Measurements from ENCODE around the gene CDC42.

DNA sequence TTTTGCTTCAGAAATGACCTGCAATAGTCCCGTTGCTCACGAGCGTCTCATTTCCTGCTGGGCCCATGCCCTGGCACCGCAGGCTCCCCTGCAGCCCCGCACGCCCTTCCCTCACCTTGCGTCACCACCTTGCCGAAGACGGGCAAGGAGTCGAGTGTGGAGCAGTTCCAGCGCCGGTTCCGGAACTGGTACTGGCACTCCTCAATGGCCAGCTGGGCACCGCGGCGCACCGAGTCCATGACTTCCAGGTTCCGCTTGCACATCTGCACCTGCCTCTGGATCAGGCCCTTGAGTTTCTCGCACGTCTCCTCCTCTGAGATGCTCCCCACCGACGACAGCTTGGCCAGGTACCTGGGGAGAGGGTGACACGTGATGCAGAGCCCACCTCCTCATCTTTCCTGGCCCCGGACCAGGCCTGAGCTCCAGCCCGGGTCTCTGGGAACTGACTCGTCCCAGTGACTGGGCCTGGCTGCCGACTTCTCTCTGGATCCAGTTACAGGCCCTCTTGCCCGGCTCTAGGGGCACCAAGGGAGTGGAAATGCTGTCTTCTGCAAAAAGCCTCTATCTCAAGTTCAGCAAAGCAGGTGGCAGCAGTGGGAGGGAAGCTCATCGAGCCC lies 77.1 kb downstream of the CDC42 start:
- TF ChIP-seq, protein P1, sequence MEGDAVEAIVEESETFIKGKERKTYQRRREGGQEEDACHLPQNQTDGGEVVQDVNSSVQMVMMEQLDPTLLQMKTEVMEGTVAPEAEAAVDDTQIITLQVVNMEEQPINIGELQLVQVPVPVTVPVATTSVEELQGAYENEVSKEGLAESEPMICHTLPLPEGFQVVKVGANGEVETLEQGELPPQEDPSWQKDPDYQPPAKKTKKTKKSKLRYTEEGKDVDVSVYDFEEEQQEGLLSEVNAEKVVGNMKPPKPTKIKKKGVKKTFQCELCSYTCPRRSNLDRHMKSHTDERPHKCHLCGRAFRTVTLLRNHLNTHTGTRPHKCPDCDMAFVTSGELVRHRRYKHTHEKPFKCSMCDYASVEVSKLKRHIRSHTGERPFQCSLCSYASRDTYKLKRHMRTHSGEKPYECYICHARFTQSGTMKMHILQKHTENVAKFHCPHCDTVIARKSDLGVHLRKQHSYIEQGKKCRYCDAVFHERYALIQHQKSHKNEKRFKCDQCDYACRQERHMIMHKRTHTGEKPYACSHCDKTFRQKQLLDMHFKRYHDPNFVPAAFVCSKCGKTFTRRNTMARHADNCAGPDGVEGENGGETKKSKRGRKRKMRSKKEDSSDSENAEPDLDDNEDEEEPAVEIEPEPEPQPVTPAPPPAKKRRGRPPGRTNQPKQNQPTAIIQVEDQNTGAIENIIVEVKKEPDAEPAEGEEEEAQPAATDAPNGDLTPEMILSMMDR (conservative IDR thresholded peaks at IDR 0.05), result no peak
- TF ChIP-seq ZFX (IDR thresholded peaks at IDR 0.05), result no peak

All from C4-2B (cell line).